OCI-LY1 (cell line): ENCODE results near the gene AMBRA1.

Source experiments
- EZH2 ChIP-seq: fragments of 200-600 bp; sonication (generic), shearing (Covaris generic); IDR thresholded peaks from 2 replicates; pipeline ENCODE4 v1.8.0; 2017; ENCODE audit warnings: borderline replicate concordance, mixed run types, mild to moderate bottlenecking, antibody characterized with exemption, low read length, moderate library complexity, mixed read lengths
- TF ChIP-seq, protein P1 (sequence below): fragments of 200-600 bp; sonication (generic), shearing (Covaris generic); IDR thresholded peaks from 2 replicates; pipeline ENCODE4 v1.5.1; 2017; ENCODE audit warnings: mild to moderate bottlenecking, antibody characterized with exemption, low read length, moderate library complexity, mixed read lengths

DNA sequence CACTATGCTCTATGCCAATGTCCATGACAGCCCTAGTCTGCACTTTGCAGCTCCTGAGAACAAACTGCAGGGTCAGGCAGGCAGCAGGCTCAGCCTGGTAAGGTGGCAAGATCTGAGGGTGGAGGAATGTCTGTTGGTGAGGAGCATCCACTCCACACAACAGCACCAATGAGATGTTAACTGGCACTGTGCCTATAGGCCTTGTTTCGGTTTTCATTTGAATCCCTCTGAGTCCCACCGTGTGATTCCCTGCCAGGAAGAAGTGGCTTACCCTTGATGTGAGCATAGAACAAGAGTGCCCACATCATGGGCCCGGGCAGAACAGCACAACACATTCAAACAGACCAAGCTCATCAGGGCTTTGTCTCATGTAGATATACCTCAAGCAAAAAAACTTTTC, 158.1 kb downstream of the AMBRA1 start:
- TF ChIP-seq, protein P1, sequence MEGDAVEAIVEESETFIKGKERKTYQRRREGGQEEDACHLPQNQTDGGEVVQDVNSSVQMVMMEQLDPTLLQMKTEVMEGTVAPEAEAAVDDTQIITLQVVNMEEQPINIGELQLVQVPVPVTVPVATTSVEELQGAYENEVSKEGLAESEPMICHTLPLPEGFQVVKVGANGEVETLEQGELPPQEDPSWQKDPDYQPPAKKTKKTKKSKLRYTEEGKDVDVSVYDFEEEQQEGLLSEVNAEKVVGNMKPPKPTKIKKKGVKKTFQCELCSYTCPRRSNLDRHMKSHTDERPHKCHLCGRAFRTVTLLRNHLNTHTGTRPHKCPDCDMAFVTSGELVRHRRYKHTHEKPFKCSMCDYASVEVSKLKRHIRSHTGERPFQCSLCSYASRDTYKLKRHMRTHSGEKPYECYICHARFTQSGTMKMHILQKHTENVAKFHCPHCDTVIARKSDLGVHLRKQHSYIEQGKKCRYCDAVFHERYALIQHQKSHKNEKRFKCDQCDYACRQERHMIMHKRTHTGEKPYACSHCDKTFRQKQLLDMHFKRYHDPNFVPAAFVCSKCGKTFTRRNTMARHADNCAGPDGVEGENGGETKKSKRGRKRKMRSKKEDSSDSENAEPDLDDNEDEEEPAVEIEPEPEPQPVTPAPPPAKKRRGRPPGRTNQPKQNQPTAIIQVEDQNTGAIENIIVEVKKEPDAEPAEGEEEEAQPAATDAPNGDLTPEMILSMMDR: no peak
- TF ChIP-seq EZH2: no peak
